Measurements from ENCODE around the gene VWA5B1.

The VWA5B1 gene

GRCh38 chr1:20298626-20299025 lies 8.0 kb downstream of the VWA5B1 start:
- no peak for DNase-seq (ENCODE audit: low read depth)
- no peak for TF ChIP-seq CTCF (IDR thresholded peaks at IDR 0.05; ENCODE audit: insufficient read depth, low read depth, low read length, missing control alignments)
- H3K4me3 ChIP-seq (ENCODE audit: low read length), result no peak overlapping the region

- no peak overlapping the region for H3K4me3 ChIP-seq (ENCODE audit: low read length)
- DNase-seq (ENCODE audit: low read depth), result no peak
- no peak for TF ChIP-seq CTCF (IDR thresholded peaks at IDR 0.05; ENCODE audit: insufficient read depth, low read depth, low read length, missing control alignments)
Measured at GRCh38 chr1:20301463-20302107, 10.9 kb downstream of the VWA5B1 start.

DNA sequence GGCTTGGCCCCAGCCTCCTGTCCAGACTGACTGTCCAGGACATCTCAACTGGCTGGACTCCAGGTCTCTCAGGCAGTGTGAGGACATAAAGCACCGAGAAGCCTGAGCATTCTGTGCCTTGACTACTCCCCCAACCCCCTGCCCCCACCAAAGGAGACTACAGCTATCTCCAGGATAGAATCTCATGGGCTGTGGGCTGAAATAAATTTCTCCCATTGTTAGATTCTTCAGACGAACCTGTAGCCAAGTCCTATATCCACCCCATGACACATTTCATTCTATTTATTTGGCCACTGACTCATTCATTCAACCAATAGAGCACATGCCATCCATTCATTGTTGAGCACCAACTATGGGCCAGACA lies 11.4 kb downstream of the VWA5B1 start:
- H3K4me3 ChIP-seq (ENCODE audit: low read length), result no peak overlapping the region
- no peak for TF ChIP-seq CTCF (IDR thresholded peaks at IDR 0.05; ENCODE audit: insufficient read depth, low read depth, low read length, missing control alignments)
- DNase-seq (ENCODE audit: low read depth), result peak; percentile 44

GRCh38 chr1:20307026-20307425 lies 16.4 kb downstream of the VWA5B1 start:
- no peak overlapping the region for H3K4me3 ChIP-seq (ENCODE audit: low read length)
- no peak for TF ChIP-seq CTCF (IDR thresholded peaks at IDR 0.05; ENCODE audit: insufficient read depth, low read depth, low read length, missing control alignments)
- DNase-seq (ENCODE audit: low read depth), result no peak

GRCh38 chr1:20308569-20308968 lies 17.9 kb downstream of the VWA5B1 start:
- no peak for DNase-seq (ENCODE audit: low read depth)
- TF ChIP-seq CTCF (IDR thresholded peaks at IDR 0.05; ENCODE audit: insufficient read depth, low read depth, low read length, missing control alignments), result no peak
- no peak overlapping the region for H3K4me3 ChIP-seq (ENCODE audit: low read length)

DNA sequence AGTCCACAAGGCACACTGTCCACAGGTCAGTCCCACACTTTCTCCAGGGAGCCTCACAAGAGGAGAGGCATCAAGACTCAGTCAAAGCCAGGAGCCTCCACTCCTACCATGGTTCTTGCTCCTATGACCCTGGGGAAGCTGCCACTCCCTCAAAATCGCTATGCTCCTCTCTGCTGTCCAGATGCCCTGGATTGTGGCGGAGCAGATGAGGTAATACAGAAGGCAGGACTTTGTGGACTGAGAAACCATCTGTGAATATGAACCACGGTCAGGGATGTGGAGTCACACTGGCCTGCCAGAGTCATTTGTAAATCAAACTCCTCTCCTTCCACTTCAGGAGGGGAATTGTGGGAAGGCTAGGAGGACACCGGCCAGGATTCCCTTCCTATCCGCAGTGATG lies 20.6 kb downstream of the VWA5B1 start:
- no peak overlapping the region for H3K4me3 ChIP-seq (ENCODE audit: low read length)
- no peak for DNase-seq (ENCODE audit: low read depth)
- no peak for TF ChIP-seq CTCF (IDR thresholded peaks at IDR 0.05; ENCODE audit: insufficient read depth, low read depth, low read length, missing control alignments)

GRCh38 chr1:20312310-20312709 lies 21.6 kb downstream of the VWA5B1 start:
- DNase-seq (ENCODE audit: low read depth), result no peak
- no peak overlapping the region for H3K4me3 ChIP-seq (ENCODE audit: low read length)
- TF ChIP-seq CTCF (IDR thresholded peaks at IDR 0.05; ENCODE audit: insufficient read depth, low read depth, low read length, missing control alignments), result no peak

Data from epithelial cell of esophagus (primary cell).